Pancreas (tissue), 10 donors: ENCODE measurements around the gene TRIM29. TPM values are rescaled to one million over a fixed set of nuclear protein-coding genes. Genes with fewer than 3 reads are reported as not detected.

Experiments used
- ATAC-seq, 4 donors: fragments of 200-7000 bp; cut with Tn5 transposase; one replicate each; pipeline versions ENCODE4 v1.8.0 to v1.9.1; 2020; ENCODE audit warnings: mild to moderate bottlenecking in 4 of 4, moderate library complexity in 4 of 4
- DNase-seq, 6 donors: peaks; one replicate each; pipeline ENCODE4 v3.0.0-alpha.2; 2020
- FAIRE-seq: peaks from 2 replicates; lab custom pipeline; 2012; peaks lifted over from hg19 to GRCh38; lab: Jason Lieb, UNC
- H3K27ac ChIP-seq, 4 donors: fragments of 200-600 bp; sonication (generic); 1 replicate in 3 of 4; 2 replicates in 1 of 4; pipeline versions ENCODE4 v1.5.0 to v1.8.0; 2020
- H3K27me3 ChIP-seq, 4 donors: fragments of 200-600 bp; one replicate each; pipeline ENCODE4 v1.8.0; 2021
- H3K36me3 ChIP-seq, 3 donors: fragments of 200-600 bp; sonication (generic) in 1 of 3; one replicate each; pipeline versions ENCODE4 v1.5.0 to v1.8.0; 2020 to 2021
- H3K4me1 ChIP-seq, 3 donors: fragments of 200-600 bp; one replicate each; pipeline ENCODE4 v1.8.0; 2021
- H3K4me3 ChIP-seq, 4 donors: fragments of 200-600 bp; sonication (generic) in 2 of 4; one replicate each; pipeline versions ENCODE4 v1.5.0 to v1.8.0; 2020 to 2021
- H3K9me3 ChIP-seq, 4 donors: fragments of 200-600 bp; one replicate each; pipeline ENCODE4 v1.8.0; 2021
- WGBS, 2 donors: extraction: QIAGEN DNeasy Blood & Tissue Kit; methylation state at CpG; one replicate each; pipeline ENCODE4 v1.1.7; 2013; 5-methylcytosine and 5-hydroxymethylcytosine counted together
- intact Hi-C, 3 donors: fragments of 100-400 bp; cut with DNase I; formaldehyde crosslinking; loops; one replicate each; pipeline versions ENCODE4 v1.11.1 to v1.14.2; 2022
- polyA plus RNA-seq, 2 donors: library from polyadenylated mRNA; stranded (reverse); fragments of 200-250 nt; gene quantifications; one replicate each; pipeline ENCODE4 v1.2.3, GENCODE V29; 2013
- total RNA-seq, 6 donors: library from RNA; stranded (reverse); fragmentation: NEBNext Ultra II Directional in 4 of 6; extraction: Animal tissue kit (Norgen Biotek cat#: 25700) in 4 of 6; gene quantifications; one replicate each; pipeline versions ENCODE4 v1.2.1 to v1.2.4, GENCODE V29; 2021 to 2023
- TF ChIP-seq, protein P1 (sequence below), 4 donors: fragments of 200-600 bp; sonication (generic) in 3 of 4; IDR thresholded peaks; one replicate each; pipeline versions ENCODE4 v1.5.0 to v1.8.0; 2021; ENCODE audit warnings: antibody characterized with exemption in 4 of 4
- donor health status: healthy with polysubstance abuse.
- donor health status: DM: no; HTN: no; CAD: no; lungs with moderate emphysema.
- donor health status: DM: no; HTN: no; CAD: no.
- donor health status: control.
- donor health status: control.
- donor health status: Bipolar disorder and iron deficiency.
- donor health status: DM: yes; HTN: yes; CAD: no.
- donor health status: DM: no; HTN: no; CAD: no.
- donor health status: DM: no; HTN: no; CAD: no.
- donor health status: DM: yes; HTN: yes; CAD: no.

The TRIM29 gene
- total and polyA plus RNA-seq, 8 donors, result 0.38 to 1.7 (median 0.61) TPM

DNA sequence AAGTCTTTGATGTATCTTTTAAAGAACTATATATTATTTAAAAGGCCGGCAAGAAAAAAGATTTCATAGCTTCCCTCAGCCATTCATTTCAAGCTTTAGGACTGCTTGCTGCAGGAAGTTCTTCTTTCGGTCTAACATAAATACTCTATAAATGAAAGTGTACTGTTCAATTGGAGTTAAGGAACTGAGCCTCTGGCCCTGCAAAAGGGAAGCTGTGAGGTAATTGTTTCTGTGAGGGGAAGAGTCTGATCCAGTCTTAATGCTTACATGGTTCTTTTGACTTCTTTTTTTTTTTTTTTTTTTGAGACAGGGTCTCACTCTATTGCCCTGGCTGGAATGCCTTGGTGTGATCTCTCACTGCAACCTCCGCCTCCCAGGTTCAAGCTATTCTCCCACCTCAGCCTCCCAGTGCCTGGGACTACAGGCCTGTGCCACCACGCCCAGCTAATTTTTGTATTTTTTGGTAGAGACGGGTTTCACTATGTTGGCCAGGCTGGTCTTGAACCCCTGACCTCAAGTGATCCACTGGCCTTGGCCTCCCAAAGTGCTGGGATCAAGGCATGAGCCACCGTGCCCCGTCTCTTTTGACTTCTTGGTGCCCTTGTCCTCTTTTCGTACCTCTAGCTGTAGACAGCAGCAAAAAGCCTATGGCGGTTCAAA is 4.7 kb upstream of the TRIM29 start:
- Histone ChIP-seq H3K9me3 (no peaks in the 10 kb centered on the region), H3K36me3 (no peaks in the 10 kb centered on the region), H3K27ac (no peak overlapping the region), H3K27me3 (no peaks in the 10 kb centered on the region), H3K4me3 (no peak overlapping the region), H3K4me1 (no peaks in the 10 kb centered on the region)
- FAIRE-seq (no peak), DNase-seq (no peak), ATAC-seq (no peak)
- TF ChIP-seq, protein P1, sequence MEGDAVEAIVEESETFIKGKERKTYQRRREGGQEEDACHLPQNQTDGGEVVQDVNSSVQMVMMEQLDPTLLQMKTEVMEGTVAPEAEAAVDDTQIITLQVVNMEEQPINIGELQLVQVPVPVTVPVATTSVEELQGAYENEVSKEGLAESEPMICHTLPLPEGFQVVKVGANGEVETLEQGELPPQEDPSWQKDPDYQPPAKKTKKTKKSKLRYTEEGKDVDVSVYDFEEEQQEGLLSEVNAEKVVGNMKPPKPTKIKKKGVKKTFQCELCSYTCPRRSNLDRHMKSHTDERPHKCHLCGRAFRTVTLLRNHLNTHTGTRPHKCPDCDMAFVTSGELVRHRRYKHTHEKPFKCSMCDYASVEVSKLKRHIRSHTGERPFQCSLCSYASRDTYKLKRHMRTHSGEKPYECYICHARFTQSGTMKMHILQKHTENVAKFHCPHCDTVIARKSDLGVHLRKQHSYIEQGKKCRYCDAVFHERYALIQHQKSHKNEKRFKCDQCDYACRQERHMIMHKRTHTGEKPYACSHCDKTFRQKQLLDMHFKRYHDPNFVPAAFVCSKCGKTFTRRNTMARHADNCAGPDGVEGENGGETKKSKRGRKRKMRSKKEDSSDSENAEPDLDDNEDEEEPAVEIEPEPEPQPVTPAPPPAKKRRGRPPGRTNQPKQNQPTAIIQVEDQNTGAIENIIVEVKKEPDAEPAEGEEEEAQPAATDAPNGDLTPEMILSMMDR (IDR thresholded peaks at IDR 0.05), result no peak
- WGBS, 2 donors, result 90 to 94% methylated on average over 9 of the region's 9 CpGs
- intact Hi-C loops, result no loop called here

DNA sequence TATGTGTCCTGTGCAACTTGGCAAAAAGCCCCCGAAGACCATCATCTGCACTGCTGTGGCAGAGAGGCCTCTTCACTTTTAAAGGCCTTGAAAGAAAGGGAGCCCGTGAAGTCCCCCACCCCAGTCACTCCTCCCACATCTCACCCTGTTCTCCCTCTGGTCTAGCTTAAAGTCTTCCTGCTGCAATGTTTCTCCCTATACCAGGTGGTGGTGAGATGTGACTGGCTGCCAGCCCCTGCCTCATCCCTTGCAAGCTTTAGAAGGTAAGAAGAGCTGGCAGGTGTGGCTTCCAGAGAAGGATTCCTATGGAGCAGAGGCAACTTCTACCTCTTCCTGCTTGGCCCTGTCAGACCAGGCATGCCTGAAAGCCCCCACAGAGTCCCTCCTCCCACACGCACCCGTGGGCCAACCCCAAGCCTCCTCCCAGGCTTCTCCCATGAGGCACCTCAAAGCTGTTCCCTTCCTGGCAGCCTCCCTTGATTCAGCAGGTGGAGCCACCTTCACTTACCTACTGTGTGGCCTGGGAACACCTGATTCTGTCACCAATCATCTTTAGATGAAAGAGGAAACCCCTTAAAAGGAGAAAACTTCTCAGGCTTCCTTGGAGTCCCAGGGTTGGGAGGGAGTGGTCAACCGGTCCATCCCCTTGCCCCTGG is 4.0 kb upstream of the TRIM29 start:
- Histone ChIP-seq H3K4me3 (no peak overlapping the region), H3K9me3 (no peaks in the 10 kb centered on the region), H3K27ac (no peak overlapping the region), H3K36me3 (no peaks in the 10 kb centered on the region), H3K4me1 (no peaks in the 10 kb centered on the region), H3K27me3 (no peaks in the 10 kb centered on the region)
- DNase-seq, result no peak
- intact Hi-C loops, result no loop called here
- WGBS, 2 donors, result 70 to 72% methylated on average over 5 of the region's 5 CpGs
- no peak for ATAC-seq
- TF ChIP-seq, protein P1 (IDR thresholded peaks at IDR 0.05), result no peak
- FAIRE-seq, result no peak

DNA sequence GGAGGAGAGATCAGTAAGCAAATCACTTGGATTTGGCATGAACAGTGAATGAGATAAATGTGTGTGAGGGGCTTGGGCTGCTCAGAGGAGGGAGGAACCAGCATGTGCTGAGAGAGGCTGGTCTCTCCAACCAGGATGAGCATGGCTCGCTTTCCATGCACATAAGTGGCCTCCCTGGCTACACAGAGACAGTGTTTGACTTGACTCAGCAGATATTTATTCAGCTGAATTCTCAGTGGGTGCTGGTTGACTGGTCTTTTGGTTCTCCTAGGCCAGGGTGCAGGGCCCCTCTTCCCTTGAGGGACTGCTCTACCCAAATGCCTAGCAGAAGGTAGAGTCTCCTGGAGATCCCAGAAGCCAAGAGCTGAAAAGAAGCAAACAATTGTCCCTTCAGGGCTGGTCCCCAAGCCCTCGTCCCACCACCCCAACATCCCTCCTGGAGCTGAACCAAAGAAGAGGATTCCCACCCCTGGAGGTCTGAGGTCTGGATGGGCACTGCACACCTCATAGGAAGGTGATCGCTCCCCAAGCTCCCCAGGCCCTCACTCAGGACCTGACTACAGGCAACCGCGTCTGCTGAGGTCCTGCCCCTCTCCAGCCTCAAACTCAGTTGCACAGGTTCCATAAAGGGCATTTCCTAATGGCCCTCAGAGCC is 3.3 kb upstream of the TRIM29 start:
- TF ChIP-seq, protein P1 (IDR thresholded peaks at IDR 0.05), result no peak
- Histone ChIP-seq H3K36me3 (no peaks in the 10 kb centered on the region), H3K27ac (no peak overlapping the region), H3K4me3 (no peak overlapping the region), H3K4me1 (no peaks in the 10 kb centered on the region), H3K27me3 (no peaks in the 10 kb centered on the region), H3K9me3 (no peaks in the 10 kb centered on the region)
- ATAC-seq, result no peak
- no peak for FAIRE-seq
- no peak for DNase-seq
- intact Hi-C loops, result no loop called here
- 69% methylated on average over 5 of the region's 5 CpGs for WGBS, 2 donors

DNA sequence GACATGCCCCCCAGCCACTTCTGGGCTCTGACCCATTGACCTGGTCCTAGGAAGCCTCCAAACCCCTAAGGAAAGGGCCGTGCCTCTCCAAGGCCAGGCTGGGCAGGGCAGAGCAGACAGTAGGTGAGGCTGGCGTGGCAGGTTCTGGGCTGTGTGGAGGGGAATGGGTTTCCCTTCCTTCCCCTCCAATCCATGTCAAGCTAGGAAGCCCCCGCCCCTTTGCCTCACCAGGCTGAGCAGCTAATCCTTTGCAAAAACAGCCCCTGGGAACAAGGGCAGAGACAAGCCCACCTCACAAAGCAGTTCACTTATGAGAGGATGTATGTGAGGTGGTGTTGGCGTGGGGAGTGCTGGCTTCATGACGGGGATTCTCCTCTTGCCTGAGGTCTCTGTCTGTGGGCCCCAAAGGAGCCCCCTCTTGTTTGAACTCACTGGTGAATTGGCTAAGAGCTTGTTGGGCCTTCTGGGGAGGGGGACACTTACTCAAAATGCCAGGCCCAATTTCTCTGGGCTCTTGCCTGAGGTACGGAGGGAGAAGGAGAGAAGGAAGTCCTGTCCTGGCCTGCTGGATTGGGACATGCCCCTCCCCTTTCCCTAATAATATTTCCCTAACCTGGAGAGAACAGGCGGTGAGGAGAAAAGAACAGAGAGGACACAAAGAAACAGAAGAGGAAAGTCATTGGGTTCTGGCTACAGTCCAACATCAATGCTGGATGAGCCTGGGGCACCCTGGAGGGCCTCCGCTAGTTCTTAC is 1.6 kb upstream of the TRIM29 start:
- Histone ChIP-seq H3K9me3 (no peaks in the 10 kb centered on the region), H3K4me1 (no peaks in the 10 kb centered on the region), H3K4me3 (no peak overlapping the region), H3K36me3 (no peaks in the 10 kb centered on the region), H3K27ac (no peak overlapping the region), H3K27me3 (no peaks in the 10 kb centered on the region)
- DNase-seq, result no peak
- no peak for ATAC-seq
- TF ChIP-seq, protein P1 (IDR thresholded peaks at IDR 0.05), result no peak
- FAIRE-seq, result no peak
- 88 to 94% methylated on average over 8 of the region's 8 CpGs for WGBS, 2 donors
- intact Hi-C loops, result no loop called here
